Limb (tissue), 2 donors: ENCODE measurements around the gene SRL.
"Not testable (repeated sequence)": the region's sequence is repeated elsewhere in the genome, so short reads cannot be mapped to it uniquely, and the experiment has no call there.

Experiments
- DNase-seq, 2 donors: peaks; one replicate each; pipeline ENCODE4 v3.0.0-alpha.2; 2016; ENCODE audit errors: extremely low spot score in 2 of 2

The SRL gene

DNA sequence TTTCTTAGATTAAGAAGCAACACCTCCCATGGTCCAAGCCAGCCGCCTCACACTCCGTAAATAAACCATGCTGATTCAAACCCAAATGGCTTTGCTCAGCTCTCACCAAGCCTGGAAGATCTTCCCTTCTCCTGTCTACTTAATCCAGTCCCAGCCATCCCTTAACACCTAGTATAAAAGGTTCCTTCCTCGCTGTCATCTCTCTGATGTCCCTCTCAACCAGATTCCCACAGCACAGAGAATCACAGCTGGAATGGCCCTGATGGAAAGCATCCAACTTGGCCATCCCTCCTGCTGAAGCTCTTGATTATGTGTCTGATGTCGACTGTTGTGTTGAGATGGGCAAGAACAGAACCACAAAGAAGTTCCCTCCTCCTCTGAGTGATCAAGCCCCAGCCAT, 75.1 kb downstream of the SRL start:
- DNase-seq = no peak

DNA sequence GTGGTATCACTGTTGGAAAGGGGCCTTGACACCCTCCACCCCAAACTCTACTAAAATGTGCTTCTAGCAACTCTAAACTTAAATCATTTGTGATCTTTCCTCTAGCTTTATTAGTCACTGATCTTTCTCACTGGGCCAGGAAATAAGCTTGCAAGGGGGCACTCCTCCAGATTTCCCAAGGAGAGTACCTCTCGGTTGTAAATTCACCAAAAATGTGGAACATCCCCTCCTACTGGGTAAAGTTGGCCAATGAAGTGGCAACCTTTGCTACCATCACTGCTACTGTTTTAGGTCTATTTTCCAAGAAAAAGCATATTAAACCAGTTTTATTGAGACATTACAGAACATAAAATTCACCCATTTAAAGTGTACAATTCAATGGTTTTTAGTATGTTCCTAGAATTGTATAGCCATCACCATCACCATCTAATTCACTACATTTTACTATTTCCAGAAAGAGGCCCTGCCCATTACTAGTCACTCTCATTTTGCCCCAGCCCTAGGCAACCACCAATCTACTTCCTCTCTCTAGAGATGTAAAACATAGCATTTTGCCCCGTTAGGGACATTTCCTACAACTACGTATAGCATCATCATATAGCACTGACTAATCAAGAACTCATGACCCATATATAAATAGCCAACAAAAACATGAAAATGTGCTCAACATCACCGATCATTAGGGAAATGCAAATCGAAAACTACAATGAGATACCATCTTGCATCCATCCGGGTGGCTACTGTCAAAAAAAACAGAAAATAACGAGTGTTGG, 81.0 kb downstream of the SRL start:
- DNase-seq = no peak

DNA sequence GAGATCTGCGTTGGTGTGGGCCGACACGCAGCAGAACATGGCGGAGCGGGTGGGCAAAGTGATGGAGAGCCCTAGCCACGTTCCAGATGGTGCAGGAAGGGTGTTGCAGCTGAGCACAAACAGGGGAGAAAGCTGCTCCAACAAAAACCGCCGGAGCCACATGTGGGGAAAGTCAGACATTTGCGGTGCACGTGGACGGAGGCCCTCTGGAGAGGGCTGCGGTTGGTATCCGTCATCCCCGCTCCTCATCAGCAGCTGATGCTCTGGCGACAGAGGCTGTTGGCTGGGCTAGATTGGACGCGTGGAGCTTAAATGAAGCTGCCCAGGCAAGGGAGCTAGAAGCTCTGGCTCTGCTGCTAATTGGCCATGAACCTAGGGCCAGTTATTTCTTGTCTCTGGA, 82.2 kb downstream of the SRL start:
- DNase-seq = no peak

DNA sequence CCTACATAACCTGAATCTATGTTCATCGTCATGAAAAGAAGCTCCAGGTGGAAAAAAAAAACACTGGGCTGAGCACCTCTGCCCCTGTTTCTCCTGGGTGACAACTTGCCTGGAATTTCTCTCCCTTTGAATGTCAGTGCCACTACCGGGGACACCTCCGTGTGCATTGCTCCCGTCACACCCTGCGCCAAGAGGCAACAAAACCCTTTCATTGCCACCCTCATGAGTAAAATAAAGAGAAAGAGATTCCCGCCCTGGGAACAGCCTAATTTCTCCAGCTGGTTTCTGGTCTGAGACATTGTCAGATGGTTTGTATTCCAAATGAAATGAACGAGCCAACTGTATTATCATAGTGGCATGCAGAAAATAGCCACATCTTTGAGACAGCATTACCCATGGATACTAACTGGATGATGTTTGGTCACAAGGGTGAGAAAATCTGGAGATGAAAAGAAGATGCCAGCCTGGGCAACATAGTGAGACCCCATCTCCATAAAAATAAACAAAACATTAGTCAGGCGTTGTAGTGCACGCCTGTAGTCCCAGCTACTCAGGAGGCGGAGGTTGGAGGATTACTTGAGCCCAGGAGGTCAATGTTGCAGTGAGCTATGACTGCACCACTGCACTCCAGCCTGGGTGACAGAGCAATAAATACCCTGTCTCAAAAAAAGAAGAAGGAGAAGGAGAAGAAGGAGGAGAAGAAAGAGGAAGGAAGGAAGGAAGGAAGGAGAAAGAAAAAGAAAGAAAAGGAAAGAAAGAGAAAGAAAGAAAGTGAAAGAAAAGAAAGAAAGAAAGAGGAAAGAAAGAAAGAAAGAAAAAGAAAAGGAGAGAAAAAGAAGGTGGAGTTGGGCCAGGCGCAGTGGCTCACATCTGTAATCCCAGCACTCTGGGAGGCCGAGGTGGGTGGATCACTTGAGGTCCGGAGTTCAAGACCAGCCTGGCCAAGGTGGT, 83.5 kb downstream of the SRL start:
- DNase-seq = no peak

DNA sequence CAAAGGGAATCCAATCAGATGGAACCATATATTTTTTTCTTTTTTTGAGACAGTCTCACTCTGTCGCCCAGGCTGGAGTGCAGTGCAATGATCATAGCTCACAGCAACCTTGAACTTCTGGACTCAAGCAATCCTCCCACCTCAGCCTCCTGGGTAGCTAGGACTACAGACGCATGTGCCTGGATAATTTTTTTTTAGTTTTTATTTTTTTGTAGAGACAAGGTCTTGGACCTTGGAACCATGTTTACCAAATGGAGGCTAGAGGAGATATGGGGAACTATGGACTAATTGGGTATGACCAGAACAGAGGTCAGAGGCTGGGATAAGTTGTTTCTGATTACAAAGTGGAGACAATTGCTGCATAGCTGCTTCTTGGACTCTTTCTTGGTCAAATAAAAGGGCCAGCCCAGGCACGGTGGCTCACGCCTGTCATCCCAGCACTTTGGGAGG, 84.5 kb downstream of the SRL start:
- no peak for DNase-seq

DNA sequence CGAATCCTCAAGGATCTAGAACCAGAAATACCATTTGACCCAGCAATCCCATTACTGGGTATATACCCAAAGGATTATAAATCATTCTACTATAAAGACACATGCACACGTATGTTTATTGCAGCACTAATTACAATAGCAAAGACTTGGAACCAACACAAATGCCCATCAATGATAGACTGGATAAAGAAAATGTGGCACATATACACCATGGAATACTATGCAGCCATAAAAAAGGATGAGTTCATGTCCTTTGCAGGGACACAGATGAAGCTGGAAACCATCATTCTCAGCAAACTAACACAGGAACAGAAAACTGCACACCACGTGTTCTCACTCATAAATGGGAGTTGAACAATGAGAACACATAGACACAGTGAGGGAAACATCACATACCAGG, 85.4 kb downstream of the SRL start:
- not testable (repeated sequence) for DNase-seq

DNA sequence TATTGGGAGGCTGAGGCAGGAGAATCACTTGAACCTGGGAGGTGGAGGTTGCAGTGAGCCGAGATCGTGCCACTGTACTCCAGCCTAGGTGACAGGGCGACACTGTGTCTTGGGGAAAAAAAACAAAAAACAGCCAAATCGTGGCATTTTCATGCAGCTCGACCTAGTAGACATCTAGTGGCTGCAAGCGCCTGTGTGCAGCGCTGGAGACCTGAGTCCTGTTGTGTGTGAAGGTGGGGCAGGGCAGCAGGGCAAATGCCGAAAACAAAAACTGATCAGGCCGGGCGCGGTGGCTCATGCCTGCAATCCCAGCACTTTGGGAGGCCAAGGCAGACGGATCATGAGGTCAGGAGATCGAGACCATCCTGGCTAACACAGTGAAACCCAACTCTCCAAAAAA, 88.5 kb downstream of the SRL start:
- not testable (repeated sequence) for DNase-seq

DNA sequence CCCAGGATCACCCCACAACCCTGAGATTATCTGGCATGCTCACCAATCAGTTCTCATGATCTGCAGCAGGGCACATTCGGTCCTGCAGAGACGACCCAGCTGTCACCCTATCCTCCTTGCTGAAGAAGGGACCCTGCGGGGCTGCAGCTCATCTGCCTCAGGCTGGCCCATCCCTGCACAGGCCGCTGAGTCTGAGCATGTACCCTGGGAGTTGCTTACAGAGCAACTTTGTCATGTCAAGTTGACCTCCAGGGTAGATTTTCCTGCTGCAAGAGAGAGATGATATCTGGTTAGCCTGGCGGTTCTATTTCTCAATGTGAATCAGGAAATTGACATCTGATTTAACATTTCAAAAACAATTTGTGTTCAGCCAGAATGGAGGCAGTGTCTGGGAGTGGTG, 89.6 kb downstream of the SRL start:
- no peak for DNase-seq

DNA sequence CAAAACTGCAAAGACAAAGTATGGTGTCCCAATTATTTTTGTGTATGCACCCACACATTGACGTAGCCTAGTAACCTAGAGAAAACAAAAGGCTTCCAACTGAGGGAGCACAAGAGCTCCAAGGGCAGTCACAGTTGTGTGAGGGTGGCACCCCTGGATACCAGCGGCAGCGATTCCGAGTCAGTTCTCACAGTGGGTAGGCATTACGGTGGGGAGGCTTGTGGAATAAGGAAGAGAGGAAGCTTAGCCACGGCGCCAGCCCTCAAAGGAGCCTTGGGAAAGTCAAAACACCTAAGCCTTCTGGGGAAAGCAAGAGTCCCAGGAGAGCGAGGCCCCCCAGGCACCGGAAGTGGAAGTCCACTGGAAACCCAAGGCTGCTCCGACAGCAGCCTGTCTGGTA, 94.6 kb downstream of the SRL start:
- DNase-seq = no peak

DNA sequence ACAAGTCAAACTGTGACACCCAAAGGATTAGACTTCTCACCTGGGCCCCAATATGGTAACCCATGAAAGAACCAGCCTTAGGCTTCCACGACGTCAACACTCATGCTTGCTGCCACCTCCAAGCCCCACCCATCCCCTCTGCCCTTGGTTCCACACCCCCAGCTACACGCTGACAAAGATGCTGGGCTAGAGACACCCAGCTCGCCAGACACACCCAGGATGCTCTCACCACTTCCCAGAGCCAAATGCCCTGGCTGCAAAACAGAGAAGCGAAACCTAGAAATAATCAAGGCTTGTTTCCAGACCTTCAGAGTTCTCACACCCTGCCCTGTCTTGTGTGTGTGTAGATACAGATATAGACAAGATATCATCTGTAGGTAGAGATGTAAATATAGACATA, 99.6 kb downstream of the SRL start:
- DNase-seq = no peak

DNA sequence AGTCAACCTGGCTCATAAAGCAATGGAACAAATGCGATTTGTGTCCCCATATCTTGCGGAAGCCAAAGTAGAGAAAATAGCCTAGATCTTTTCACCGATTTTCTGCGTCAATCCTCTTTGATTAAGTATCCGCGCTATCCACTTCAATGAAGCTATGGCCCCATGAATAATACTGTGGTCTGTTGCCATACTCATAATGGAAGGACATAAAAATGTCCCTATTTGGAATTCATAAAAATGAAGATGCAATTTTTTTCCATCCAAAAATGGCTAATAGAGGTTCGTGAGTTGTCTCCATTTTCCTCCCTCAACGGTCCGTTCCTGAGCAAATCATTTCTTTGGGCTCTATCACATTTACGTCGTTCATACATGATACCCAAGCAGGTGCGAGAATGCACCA, 100.3 kb downstream of the SRL start:
- DNase-seq = no peak

DNA sequence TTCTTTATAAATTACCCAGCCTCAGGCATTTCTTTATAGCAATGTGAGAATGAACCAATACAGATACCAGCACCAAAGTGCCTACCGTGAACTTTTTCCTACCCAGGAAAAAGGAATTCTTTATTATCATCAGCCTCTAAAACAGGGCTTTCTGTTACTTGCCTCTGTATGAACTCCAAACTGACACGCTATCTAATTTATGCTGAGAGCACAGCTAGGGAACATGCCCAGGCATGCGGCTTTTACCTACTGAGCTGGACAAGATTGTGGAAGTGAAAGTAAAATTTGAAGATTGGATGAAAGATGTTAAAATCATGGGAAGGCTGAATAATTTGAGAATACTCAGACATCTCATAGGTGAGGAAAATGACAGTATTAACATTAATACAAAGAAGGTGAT, 101.2 kb downstream of the SRL start:
- DNase-seq = no peak

DNA sequence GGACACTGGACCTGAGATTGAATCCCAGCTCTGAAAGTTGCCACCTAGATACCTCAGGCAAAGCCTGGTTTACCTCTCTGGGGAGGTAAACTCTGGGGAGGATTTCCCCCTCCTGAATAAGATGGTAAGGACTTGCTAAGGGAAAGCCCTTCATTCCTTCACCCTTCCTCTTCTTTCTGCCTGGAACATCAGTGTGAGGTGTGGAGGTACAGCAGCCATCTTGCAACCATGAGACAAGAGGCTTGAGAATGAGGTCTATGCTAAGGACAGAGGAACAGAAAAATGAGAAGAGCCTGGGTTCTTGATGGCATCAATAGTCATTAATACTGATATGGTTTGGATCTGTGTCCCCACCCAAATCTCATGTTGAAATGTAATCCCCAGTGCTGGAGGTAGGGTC, 101.9 kb downstream of the SRL start:
- DNase-seq = no peak
